Gastrocnemius medialis (tissue), 4 donors: ENCODE results near the gene ZNF598. TPM values are rescaled to one million over a fixed set of nuclear protein-coding genes. Genes with fewer than 3 reads are reported as not detected.
A peak's percentile ranks its signal among the peaks of the same experiment; 100 is the strongest.

ENCODE experiments used
- ATAC-seq, 2 donors: fragments of 150-250 bp; one replicate each; pipeline ENCODE4 v1.9.1; 2016
- DNase-seq, 2 donors: peaks; one replicate each; pipeline ENCODE4 v3.0.0-alpha.2; 2019
- H3K27ac ChIP-seq, 4 donors: fragments of 200-600 bp; sonication (generic); 1 replicate in 1 of 4; 2 replicates in 3 of 4; pipeline ENCODE4 v1.5.1; 2016 to 2018; ENCODE audit warnings: mild to moderate bottlenecking in 2 of 4, moderate library complexity in 1 of 4
- H3K27me3 ChIP-seq, 3 donors: fragments of 200-600 bp; sonication (generic) in 2 of 3; 1 replicate in 1 of 3; 2 replicates in 2 of 3; pipeline versions ENCODE4 v1.5.1 to v1.6.0; 2016 to 2019; ENCODE audit warnings: mild to moderate bottlenecking in 1 of 3, moderate library complexity in 1 of 3
- H3K36me3 ChIP-seq, 2 donors: fragments of 200-600 bp; sonication (generic) in 1 of 2; one replicate each; pipeline ENCODE4 v1.5.1; 2017 to 2018
- H3K4me1 ChIP-seq, 2 donors: fragments of 200-600 bp; sonication (generic) in 1 of 2; one replicate each; pipeline ENCODE4 v1.5.1; 2016 to 2017; ENCODE audit warnings: mild to moderate bottlenecking in 2 of 2
- H3K4me3 ChIP-seq, 4 donors: fragments of 200-600 bp; sonication (generic) in 3 of 4; 1 replicate in 1 of 4; 2 replicates in 3 of 4; pipeline ENCODE4 v1.5.1; 2016 to 2019; ENCODE audit warnings: mild to moderate bottlenecking in 2 of 4
- H3K9me3 ChIP-seq, 3 donors: fragments of 200-600 bp; sonication (generic) in 2 of 3; 1 replicate in 1 of 3; 2 replicates in 2 of 3; pipeline ENCODE4 v1.5.1; 2016 to 2019
- CTCF ChIP-seq, 5 experiments: fragments of 450-650 bp in 3 of 5; fragments of 200-600 bp in 2 of 5; sonication (generic) in 2 of 5; IDR thresholded peaks in 4 of 5; conservative IDR thresholded peaks in 1 of 5; 1 replicate in 4 of 5; 2 replicates in 1 of 5; pipeline ENCODE4 v1.5.1; 2016 to 2019; ENCODE audit warnings: antibody characterized with exemption in 5 of 5, mild to moderate bottlenecking in 3 of 5, moderate library complexity in 3 of 5
- POLR2A ChIP-seq, 2 donors: fragments of 450-650 bp; IDR thresholded peaks; one replicate each; pipeline ENCODE4 v1.6.1; 2017; ENCODE audit warnings: antibody characterized with exemption in 2 of 2, mild to moderate bottlenecking in 2 of 2, moderate library complexity in 2 of 2
- in situ Hi-C, 4 donors: fragments of 200-750 bp; cut with MboI; loops; one replicate each; pipeline versions ENCODE4 v1.15.0 to v1.8.0; 2017; ENCODE audit warnings: low sequenced_read_pairs in 4 of 4
- intact Hi-C: fragments of 100-400 bp; cut with DNase I; formaldehyde crosslinking; loops from one replicate; pipeline ENCODE4 v1.15.1; 2023; ENCODE audit warnings: low total_unique reads
- total RNA-seq, 4 donors: library from RNA; depleted of rRNA; stranded (reverse); fragments of >200 nt; gene quantifications; one replicate each; pipeline versions ENCODE4 v1.1.0 to v1.2.3, GENCODE V29; 2016

ZNF598 gene
- total RNA-seq, 4 donors from 2014 or later: 57.0 to 92.2 (median 75.4) TPM

GRCh38 chr16:1985466-1986150 lies 24.0 kb downstream of the ZNF598 start:
- Histone ChIP-seq H3K4me3 (peak overlapping the region in 2 of 4 donors; percentile 74 to 88), H3K4me1 (peaks cover 17 to 18% of the 10 kb centered on the region in 2 donors), H3K27ac (no peak overlapping the region), H3K36me3 (peaks cover 0 to 20% of the 10 kb centered on the region in 2 donors), H3K27me3 (peaks cover 17 to 22% (median 21%) of the 10 kb centered on the region in 3 donors), H3K9me3 (no peaks in the 10 kb centered on the region)
- in situ Hi-C loops (no loop called here), intact Hi-C loops (loop anchor here (10.0 kb wide), 1 partner anchor 371 kb away; the partner anchor contains the start of genes CRAMP1 and IFT140)
- ATAC-seq (no peak), DNase-seq (no peak)
- TF ChIP-seq CTCF (IDR thresholded peaks at IDR 0.05 in 4 of 5, conservative IDR thresholded peaks at IDR 0.05 in 1 of 5) (no peak), POLR2A (IDR thresholded peaks at IDR 0.05) (no peak)

- DNase-seq (no peak), ATAC-seq (peak; percentile 6 to 23)
- in situ Hi-C loops (no loop called here), intact Hi-C loops (loop anchor here (10.0 kb wide), 1 partner anchor 370 kb away; the partner anchor contains the start of genes CRAMP1 and IFT140)
- peaks cover 12 to 14% (median 13%) of the 10 kb centered on the region in 3 donors for H3K27me3 ChIP-seq
- peaks cover 16 to 25% of the 10 kb centered on the region in 2 donors for H3K4me1 ChIP-seq
- H3K27ac ChIP-seq: peak overlapping the region; percentile 52 to 83 (median 78)
- no peaks in the 10 kb centered on the region for H3K9me3 ChIP-seq
- H3K36me3 ChIP-seq: peaks cover 0 to 20% of the 10 kb centered on the region in 2 donors
- H3K4me3 ChIP-seq: peak overlapping the region; percentile 74 to 91 (median 86)
- no peak for TF ChIP-seq POLR2A (IDR thresholded peaks at IDR 0.05)
- no peak for TF ChIP-seq CTCF (IDR thresholded peaks at IDR 0.05 in 4 of 5, conservative IDR thresholded peaks at IDR 0.05 in 1 of 5)
Measured at GRCh38 chr16:1984347-1985225, 25.0 kb downstream of the ZNF598 start.

GRCh38 chr16:1983544-1984346 lies 25.9 kb downstream of the ZNF598 start, which contains the start of gene GFER:
Gene GFER, plus strand, starts transcription at chr16:1984193. Its CDS starts 26 bp downstream, at chr16:1984219.
- intact Hi-C loops: loop anchor here (10.0 kb wide), 1 partner anchor 369 kb away; the partner anchor contains the start of genes CRAMP1 and IFT140
- ATAC-seq (peak; percentile 76 to 85), DNase-seq (peak; percentile 68 to 82)
- Histone ChIP-seq H3K4me3 (peak within 1 kb of the TSS; percentile 74 to 91 (median 86)), H3K9me3 (no peaks in the 10 kb centered on the region), H3K4me1 (peaks cover 16 to 25% of the 10 kb centered on the region in 2 donors), H3K27ac (peak within 1 kb of the TSS; percentile 68 to 83 (median 78)), H3K36me3 (peaks cover 0 to 21% of the 10 kb centered on the region in 2 donors), H3K27me3 (peaks cover 4 to 5% (median 5%) of the 10 kb centered on the region in 3 donors)
- TF ChIP-seq CTCF (IDR thresholded peaks at IDR 0.05 in 4 of 5, conservative IDR thresholded peaks at IDR 0.05 in 1 of 5) (peak in 4 of 5 experiments; percentile 20 to 45 (median 35)), POLR2A (IDR thresholded peaks at IDR 0.05) (peak; percentile 29 to 54)
- in situ Hi-C loops: no loop called here

- ATAC-seq: no peak
- peak overlapping the region; percentile 61 to 91 (median 81) for H3K4me3 ChIP-seq
- no peaks in the 10 kb centered on the region for H3K27me3 ChIP-seq
- intact Hi-C loops: loop anchor here (10.0 kb wide), 1 partner anchor 368 kb away; the partner anchor contains the start of genes CRAMP1 and IFT140
- peaks cover 16 to 25% of the 10 kb centered on the region in 2 donors for H3K4me1 ChIP-seq
- peaks cover 0 to 28% of the 10 kb centered on the region in 2 donors for H3K36me3 ChIP-seq
- peak overlapping the region; percentile 68 to 83 (median 78) for H3K27ac ChIP-seq
- H3K9me3 ChIP-seq: no peaks in the 10 kb centered on the region
- TF ChIP-seq CTCF (IDR thresholded peaks at IDR 0.05 in 4 of 5, conservative IDR thresholded peaks at IDR 0.05 in 1 of 5) (no peak), POLR2A (IDR thresholded peaks at IDR 0.05) (no peak)
- DNase-seq: no peak
- in situ Hi-C loops: no loop called here
Measured at GRCh38 chr16:1982991-1983543, 26.6 kb downstream of the ZNF598 start.
